Ishikawa (cell line): ENCODE results near the gene SLC6A20.

ENCODE experiments used
- CEBPB ChIP-seq: IDR thresholded peaks from 2 replicates; pipeline ENCODE4 v1.6.1; 2012
- CREB1 ChIP-seq: IDR thresholded peaks from 2 replicates; pipeline ENCODE4 v1.6.1; 2012; ENCODE audit warnings: low read depth
- EGR1 ChIP-seq: IDR thresholded peaks from 2 replicates; pipeline ENCODE4 v1.6.1; 2012
- EP300 ChIP-seq: IDR thresholded peaks from 2 replicates; pipeline ENCODE4 v1.6.1; 2012; ENCODE audit warnings: borderline replicate concordance
- FOXM1 ChIP-seq: IDR thresholded peaks from 2 replicates; pipeline ENCODE4 v1.6.1; 2012; ENCODE audit warnings: low read depth, borderline replicate concordance
- NFIC ChIP-seq: IDR thresholded peaks from 2 replicates; pipeline ENCODE4 v1.6.1; 2012
- RAD21 ChIP-seq: IDR thresholded peaks from 2 replicates; pipeline ENCODE4 v1.6.1; 2012; ENCODE audit warnings: low read depth
- REST ChIP-seq: IDR thresholded peaks from 2 replicates; pipeline ENCODE4 v1.6.1; 2012; ENCODE audit warnings: low read depth, mild to moderate bottlenecking
- TAF1 ChIP-seq: IDR thresholded peaks from 2 replicates; pipeline ENCODE4 v1.6.1; 2012; ENCODE audit warnings: low read depth, mild to moderate bottlenecking
- TCF12 ChIP-seq: IDR thresholded peaks from 2 replicates; pipeline ENCODE4 v1.6.1; 2012; ENCODE audit warnings: low read depth
- TEAD4 ChIP-seq: IDR thresholded peaks from 2 replicates; pipeline ENCODE4 v1.6.1; 2012
- YY1 ChIP-seq: IDR thresholded peaks from 2 replicates; pipeline ENCODE4 v1.6.1; 2012; ENCODE audit warnings: low read depth
- ZBTB7A ChIP-seq: IDR thresholded peaks from 2 replicates; pipeline ENCODE4 v1.6.1; 2012; ENCODE audit warnings: low read depth
- TF ChIP-seq, protein P1 (sequence below): IDR thresholded peaks from 2 replicates; pipeline ENCODE4 v1.6.1; 2012
- TF ChIP-seq, protein P2 (sequence below): IDR thresholded peaks from 2 replicates; pipeline ENCODE4 v1.6.1; 2012

Gene SLC6A20

GRCh38 chr3:45737234-45737633 lies 59.1 kb downstream of the SLC6A20 start:
- TF ChIP-seq TAF1 (no peak), FOXM1 (no peak), REST (no peak), TCF12 (no peak), RAD21 (no peak), EP300 (no peak), TEAD4 (no peak), YY1 (no peak), EGR1 (no peak), CREB1 (no peak), NFIC (no peak), CEBPB (no peak), ZBTB7A (no peak)
- TF ChIP-seq, protein P1, sequence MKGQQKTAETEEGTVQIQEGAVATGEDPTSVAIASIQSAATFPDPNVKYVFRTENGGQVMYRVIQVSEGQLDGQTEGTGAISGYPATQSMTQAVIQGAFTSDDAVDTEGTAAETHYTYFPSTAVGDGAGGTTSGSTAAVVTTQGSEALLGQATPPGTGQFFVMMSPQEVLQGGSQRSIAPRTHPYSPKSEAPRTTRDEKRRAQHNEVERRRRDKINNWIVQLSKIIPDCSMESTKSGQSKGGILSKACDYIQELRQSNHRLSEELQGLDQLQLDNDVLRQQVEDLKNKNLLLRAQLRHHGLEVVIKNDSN, result no peak
- TF ChIP-seq, protein P2, sequence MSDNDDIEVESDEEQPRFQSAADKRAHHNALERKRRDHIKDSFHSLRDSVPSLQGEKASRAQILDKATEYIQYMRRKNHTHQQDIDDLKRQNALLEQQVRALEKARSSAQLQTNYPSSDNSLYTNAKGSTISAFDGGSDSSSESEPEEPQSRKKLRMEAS, result no peak

GRCh38 chr3:45736707-45737106 lies 59.6 kb downstream of the SLC6A20 start:
- TF ChIP-seq TAF1, result no peak
- no peak for TF ChIP-seq TEAD4
- TF ChIP-seq, protein P1, result no peak
- no peak for TF ChIP-seq RAD21

- no peak for TF ChIP-seq ZBTB7A
- TF ChIP-seq EGR1, result no peak
- no peak for TF ChIP-seq REST
These were observed 65.8 kb downstream of the SLC6A20 start for GRCh38 chr3:45730409-45731154.

DNA sequence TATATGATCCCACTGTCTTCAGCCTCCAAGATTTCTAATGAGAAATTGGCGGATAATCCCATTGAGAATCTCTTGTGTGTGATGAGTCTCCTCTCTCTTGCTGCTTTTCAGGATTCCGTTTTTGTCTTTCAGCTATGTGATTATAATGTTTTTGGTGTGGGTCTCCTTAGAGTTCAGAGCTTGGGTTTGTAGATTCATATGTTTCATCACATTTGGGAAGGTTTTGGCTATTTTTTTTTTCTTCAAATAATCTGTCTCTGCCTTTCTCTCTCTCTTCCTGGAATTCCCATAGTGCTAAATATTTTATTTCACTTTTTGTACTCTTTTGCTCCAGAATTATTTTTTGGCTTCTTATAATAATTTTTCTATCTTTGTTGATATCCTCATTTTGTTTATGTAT lies 66.7 kb downstream of the SLC6A20 start:
- TF ChIP-seq RAD21 (no peak), TCF12 (no peak), EGR1 (no peak), CREB1 (no peak), TEAD4 (no peak), NFIC (no peak), EP300 (no peak), CEBPB (no peak), REST (no peak)
- TF ChIP-seq, protein P1, result no peak
- TF ChIP-seq, protein P2, result no peak
